ENCODE data around the gene DNMT3A. TPM values are rescaled to one million over a fixed set of nuclear protein-coding genes. Genes with fewer than 3 reads are reported as not detected.

DNMT3A gene
- total RNA-seq, 1 experiment from 2014 or later = 3.6 TPM

GRCh38 chr2:25367296-25367695 lies 25.6 kb upstream of the DNMT3A start:
- Histone ChIP-seq H3K9me3 (replicated peaks) (no peaks in the 10 kb centered on the region), H3K27me3 (replicated peaks) (no peaks in the 10 kb centered on the region), H3K4me3 (no peak overlapping the region), H3K4me1 (replicated peaks) (peaks cover 4% of the 10 kb centered on the region), H3K27ac (no peak overlapping the region), H3K36me3 (no peaks in the 10 kb centered on the region)
- no peak for DNase-seq (ENCODE audit: low read depth in 1 of 2, low spot score in 2 of 2)

DNA sequence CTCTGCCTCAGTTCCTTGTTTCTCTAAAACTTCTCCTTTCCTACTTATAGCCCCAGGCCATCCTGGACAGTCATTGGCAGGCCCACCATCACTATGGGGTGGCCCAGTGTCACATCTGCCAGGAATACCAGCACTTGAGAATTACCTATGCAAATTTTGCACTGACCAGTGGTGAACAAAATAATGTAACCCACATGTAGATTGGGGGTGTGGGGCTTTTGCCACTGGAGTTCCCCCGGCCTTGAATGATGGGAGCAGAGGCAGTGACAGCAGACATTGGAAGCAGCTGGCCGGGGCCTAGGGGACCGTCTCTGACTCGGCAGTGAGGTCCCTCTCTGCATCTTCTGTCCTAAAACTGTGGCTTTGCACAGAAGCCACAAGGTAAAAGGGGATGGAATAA lies 24.9 kb upstream of the DNMT3A start:
- no peaks in the 10 kb centered on the region for H3K9me3 ChIP-seq (replicated peaks)
- peaks cover 8% of the 10 kb centered on the region for H3K4me1 ChIP-seq (replicated peaks)
- no peak for DNase-seq (ENCODE audit: low read depth in 1 of 2, low spot score in 2 of 2)
- H3K27me3 ChIP-seq (replicated peaks) = no peaks in the 10 kb centered on the region
- no peak overlapping the region for H3K27ac ChIP-seq
- H3K36me3 ChIP-seq = no peaks in the 10 kb centered on the region
- H3K4me3 ChIP-seq = no peak overlapping the region

DNA sequence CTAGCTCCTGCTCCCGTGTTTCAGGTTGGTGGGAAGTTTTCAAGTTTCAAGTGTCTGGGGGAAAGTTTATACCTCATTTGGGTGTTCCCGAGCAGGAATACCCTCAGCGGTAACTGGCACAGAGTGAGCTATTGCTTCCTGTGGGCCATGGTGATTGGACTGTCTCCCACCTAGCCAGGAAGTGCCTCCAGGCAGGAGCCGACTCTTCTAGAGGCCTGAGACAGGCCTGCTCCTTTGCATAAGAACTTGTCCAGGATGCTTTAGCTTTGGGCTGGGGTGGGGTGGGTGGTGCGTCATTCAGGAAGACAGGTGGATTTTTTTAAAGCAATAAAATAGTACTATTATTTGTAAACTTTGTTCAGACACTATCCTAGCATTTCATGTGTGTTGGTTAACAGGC lies 23.5 kb upstream of the DNMT3A start:
- Histone ChIP-seq H3K4me1 (replicated peaks) (peaks cover 9% of the 10 kb centered on the region), H3K4me3 (no peak overlapping the region), H3K27ac (no peak overlapping the region), H3K36me3 (no peaks in the 10 kb centered on the region), H3K27me3 (replicated peaks) (no peaks in the 10 kb centered on the region), H3K9me3 (replicated peaks) (no peaks in the 10 kb centered on the region)
- DNase-seq (ENCODE audit: low read depth in 1 of 2, low spot score in 2 of 2) = no peak

- Histone ChIP-seq H3K9me3 (replicated peaks) (no peaks in the 10 kb centered on the region), H3K36me3 (no peaks in the 10 kb centered on the region), H3K27me3 (replicated peaks) (no peaks in the 10 kb centered on the region), H3K27ac (no peak overlapping the region), H3K4me3 (no peak overlapping the region), H3K4me1 (replicated peaks) (peaks cover 9% of the 10 kb centered on the region)
- no peak for DNase-seq (ENCODE audit: low read depth in 1 of 2, low spot score in 2 of 2)
Observed at GRCh38 chr2:25363733-25364132, 22.0 kb upstream of the DNMT3A start.

DNA sequence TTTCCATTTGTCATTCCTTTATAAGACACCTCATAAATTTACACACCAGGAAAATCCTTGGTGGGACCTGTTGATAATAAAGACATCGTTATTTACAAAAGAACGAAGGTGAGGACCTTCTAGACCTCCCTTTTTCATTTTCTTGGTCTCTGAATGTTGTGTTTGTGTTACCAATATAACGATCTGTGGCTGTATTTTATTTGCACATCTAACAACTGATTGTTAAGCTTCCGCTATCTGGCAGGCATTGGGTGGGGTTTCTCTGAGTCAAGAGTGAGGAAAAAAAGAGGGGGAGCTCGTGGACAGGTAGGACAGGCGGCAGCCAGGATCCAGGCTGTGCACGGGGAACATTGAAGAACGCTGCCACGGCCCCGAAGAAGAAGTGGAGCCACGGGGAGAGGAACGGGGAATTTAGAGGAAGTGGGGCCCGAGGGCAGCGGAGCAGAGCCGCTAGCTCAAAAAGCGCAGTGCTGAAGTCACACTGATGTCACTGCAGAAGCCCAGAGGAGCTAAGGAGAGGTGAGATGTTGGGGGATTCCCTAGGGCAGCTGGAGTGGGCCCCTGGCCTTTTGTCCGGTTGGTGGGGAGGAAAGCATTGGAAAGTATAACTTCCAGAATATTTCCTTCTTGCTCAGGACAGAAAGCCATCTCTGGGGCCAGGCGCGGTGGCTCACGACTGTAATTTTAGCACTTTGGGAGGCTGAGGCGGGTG lies 20.9 kb upstream of the DNMT3A start:
- no peak for DNase-seq (ENCODE audit: low read depth in 1 of 2, low spot score in 2 of 2)
- no peaks in the 10 kb centered on the region for H3K27me3 ChIP-seq (replicated peaks)

DNA sequence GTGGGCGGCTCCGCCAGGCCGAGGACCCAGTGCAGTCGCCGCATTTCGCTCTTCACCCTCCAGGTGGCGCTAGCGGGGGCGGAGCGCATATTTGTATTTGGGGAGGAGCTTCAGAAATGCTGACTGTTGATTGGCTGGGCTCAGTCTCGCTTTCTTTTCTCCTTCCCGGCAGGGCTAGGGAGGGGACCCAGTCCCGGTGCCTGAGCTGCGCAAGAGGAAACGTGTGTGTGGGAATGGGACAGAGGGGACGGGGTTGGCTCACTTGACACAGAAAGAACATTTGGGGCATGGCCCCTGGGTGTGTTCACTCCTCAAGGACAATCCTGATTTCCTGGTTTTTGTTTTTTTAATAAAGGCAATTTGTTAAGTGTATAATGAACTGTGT lies 20.3 kb upstream of the DNMT3A start:
- no peaks in the 10 kb centered on the region for H3K9me3 ChIP-seq (replicated peaks)
- no peak overlapping the region for H3K27ac ChIP-seq
- peaks cover 9% of the 10 kb centered on the region for H3K4me1 ChIP-seq (replicated peaks)
- H3K4me3 ChIP-seq = peak overlapping the region; percentile 10; the same call in 1 of the 2 replicates
- H3K27me3 ChIP-seq (replicated peaks) = no peaks in the 10 kb centered on the region
- no peaks in the 10 kb centered on the region for H3K36me3 ChIP-seq
- DNase-seq (ENCODE audit: low read depth in 1 of 2, low spot score in 2 of 2) = peak; percentile 87 to 91

More for the DNA sequence above, 20.9 kb upstream of the DNMT3A start:
- H3K36me3 ChIP-seq = no peaks in the 10 kb centered on the region
- H3K27ac ChIP-seq = no peak overlapping the region
- H3K9me3 ChIP-seq (replicated peaks) = no peaks in the 10 kb centered on the region
- H3K4me1 ChIP-seq (replicated peaks) = peaks cover 9% of the 10 kb centered on the region
- peak overlapping the region; percentile 10; the same call in 1 of the 2 replicates for H3K4me3 ChIP-seq

GRCh38 chr2:25361261-25362048 lies 19.7 kb upstream of the DNMT3A start:
- Histone ChIP-seq H3K9me3 (replicated peaks) (no peaks in the 10 kb centered on the region), H3K4me3 (no peak overlapping the region), H3K4me1 (replicated peaks) (peaks cover 9% of the 10 kb centered on the region)

DNA sequence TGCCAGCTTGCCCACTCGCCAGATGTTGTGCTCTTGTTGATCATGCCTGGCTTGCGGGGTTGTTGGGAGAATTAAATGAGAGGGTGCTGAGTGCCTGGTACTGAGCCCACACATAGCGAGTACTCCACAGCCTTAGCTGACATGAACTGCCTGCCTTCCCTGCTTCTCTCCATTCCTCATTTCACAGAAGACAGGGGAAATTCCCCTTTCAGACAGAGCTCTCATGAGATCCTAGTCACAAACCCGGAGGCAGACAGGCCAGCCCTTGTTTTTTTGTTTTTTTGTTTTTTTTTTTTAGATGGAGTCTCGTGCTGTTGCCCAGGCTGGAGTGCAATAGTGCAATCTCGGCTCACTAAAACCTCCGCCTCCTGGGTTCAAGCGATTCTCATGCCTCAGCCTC lies 17.1 kb upstream of the DNMT3A start:
- Histone ChIP-seq H3K27me3 (replicated peaks) (no peaks in the 10 kb centered on the region), H3K36me3 (no peaks in the 10 kb centered on the region), H3K9me3 (replicated peaks) (no peaks in the 10 kb centered on the region), H3K4me3 (no peak overlapping the region), H3K4me1 (replicated peaks) (peaks cover 9% of the 10 kb centered on the region), H3K27ac (no peak overlapping the region)
- no peak for DNase-seq (ENCODE audit: low read depth in 1 of 2, low spot score in 2 of 2)

More at GRCh38 chr2:25361261-25362048, 19.7 kb upstream of the DNMT3A start:
- H3K36me3 ChIP-seq = no peaks in the 10 kb centered on the region
- no peak overlapping the region for H3K27ac ChIP-seq
- no peaks in the 10 kb centered on the region for H3K27me3 ChIP-seq (replicated peaks)
- no peak for DNase-seq (ENCODE audit: low read depth in 1 of 2, low spot score in 2 of 2)

DNA sequence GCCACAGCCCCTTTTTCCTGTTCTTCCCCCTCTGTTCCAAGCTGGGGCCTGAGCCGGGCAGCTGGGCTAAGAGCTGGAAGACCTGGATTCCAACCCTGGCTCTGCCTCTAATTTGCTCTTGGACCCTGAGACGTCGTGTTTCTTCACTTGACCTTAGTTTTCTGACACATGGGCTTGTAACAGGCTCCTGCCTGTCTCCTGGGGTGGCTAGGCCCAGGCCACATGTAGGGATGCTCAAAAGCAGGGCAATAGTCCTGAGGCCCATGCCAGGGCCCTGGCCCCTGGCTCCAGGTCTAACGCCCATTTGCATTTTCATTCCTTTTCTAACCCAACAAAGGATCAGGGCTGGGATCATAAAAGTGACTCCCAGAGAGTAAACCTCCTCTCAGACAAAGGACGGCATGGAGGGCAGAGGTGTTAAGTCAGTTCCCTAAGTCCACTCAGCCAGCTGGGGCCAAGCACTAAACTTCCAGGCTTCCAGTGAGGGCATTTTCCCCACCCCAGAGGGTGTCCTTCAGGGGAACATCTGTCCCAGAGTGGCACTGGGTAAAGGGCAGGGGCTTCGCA lies 16.6 kb upstream of the DNMT3A start:
- Histone ChIP-seq H3K36me3 (no peaks in the 10 kb centered on the region), H3K9me3 (replicated peaks) (no peaks in the 10 kb centered on the region), H3K4me1 (replicated peaks) (peaks cover 9% of the 10 kb centered on the region), H3K4me3 (no peak overlapping the region), H3K27ac (no peak overlapping the region), H3K27me3 (replicated peaks) (no peaks in the 10 kb centered on the region)
- DNase-seq (ENCODE audit: low read depth in 1 of 2, low spot score in 2 of 2) = no peak

GRCh38 chr2:25356088-25356487 lies 14.4 kb upstream of the DNMT3A start:
- Histone ChIP-seq H3K4me1 (replicated peaks) (no peaks in the 10 kb centered on the region), H3K36me3 (no peaks in the 10 kb centered on the region), H3K4me3 (no peak overlapping the region), H3K27me3 (replicated peaks) (peaks cover 7% of the 10 kb centered on the region; the same call in 1 of the 2 replicates), H3K27ac (no peak overlapping the region), H3K9me3 (replicated peaks) (no peaks in the 10 kb centered on the region)
- DNase-seq (ENCODE audit: low read depth in 1 of 2, low spot score in 2 of 2) = no peak

- H3K27me3 ChIP-seq (replicated peaks) = peaks cover 7% of the 10 kb centered on the region; the same call in 1 of the 2 replicates
- DNase-seq (ENCODE audit: low read depth in 1 of 2, low spot score in 2 of 2) = no peak
- H3K9me3 ChIP-seq (replicated peaks) = no peaks in the 10 kb centered on the region
- H3K27ac ChIP-seq = no peak overlapping the region
- H3K4me3 ChIP-seq = no peak overlapping the region
- no peaks in the 10 kb centered on the region for H3K4me1 ChIP-seq (replicated peaks)
- no peaks in the 10 kb centered on the region for H3K36me3 ChIP-seq
Observed at GRCh38 chr2:25355270-25355669, 13.5 kb upstream of the DNMT3A start.

- Histone ChIP-seq H3K9me3 (replicated peaks) (no peaks in the 10 kb centered on the region), H3K27ac (no peak overlapping the region), H3K4me1 (replicated peaks) (no peaks in the 10 kb centered on the region), H3K27me3 (replicated peaks) (peaks cover 7% of the 10 kb centered on the region; the same call in 1 of the 2 replicates), H3K36me3 (no peaks in the 10 kb centered on the region), H3K4me3 (no peak overlapping the region)
- no peak for DNase-seq (ENCODE audit: low read depth in 1 of 2, low spot score in 2 of 2)
Observed at GRCh38 chr2:25354116-25354515, 12.4 kb upstream of the DNMT3A start.

DNA sequence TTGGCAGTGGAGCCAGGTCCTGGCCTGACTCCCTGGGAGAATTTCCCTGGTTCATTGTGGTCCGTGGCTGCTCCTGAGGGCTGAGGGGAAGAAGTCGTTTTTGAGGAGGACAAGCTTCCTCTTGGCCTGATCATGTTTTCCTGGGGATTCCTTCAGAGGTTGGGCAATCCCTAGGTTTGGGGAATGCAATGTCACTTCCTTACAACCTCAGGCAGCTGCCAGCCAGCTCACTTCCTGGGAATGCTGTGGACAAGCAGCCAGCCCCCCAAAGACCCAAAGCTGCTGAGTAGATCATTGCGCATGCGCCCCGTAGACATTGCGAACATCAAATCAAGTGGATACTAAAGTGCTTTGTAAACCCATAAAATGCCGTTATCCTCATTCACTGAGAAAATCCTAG lies 7.7 kb upstream of the DNMT3A start:
- no peak overlapping the region for H3K4me3 ChIP-seq
- H3K36me3 ChIP-seq = no peaks in the 10 kb centered on the region
- H3K27ac ChIP-seq = no peak overlapping the region
- no peaks in the 10 kb centered on the region for H3K9me3 ChIP-seq (replicated peaks)
- DNase-seq (ENCODE audit: low read depth in 1 of 2, low spot score in 2 of 2) = no peak
- no peaks in the 10 kb centered on the region for H3K4me1 ChIP-seq (replicated peaks)
- H3K27me3 ChIP-seq (replicated peaks) = peaks cover 7% of the 10 kb centered on the region; the same call in 1 of the 2 replicates

- Histone ChIP-seq H3K9me3 (replicated peaks) (no peaks in the 10 kb centered on the region), H3K27me3 (replicated peaks) (peaks cover 7% of the 10 kb centered on the region; the same call in 1 of the 2 replicates), H3K36me3 (no peaks in the 10 kb centered on the region), H3K4me3 (no peak overlapping the region), H3K27ac (no peak overlapping the region), H3K4me1 (replicated peaks) (no peaks in the 10 kb centered on the region)
- no peak for DNase-seq (ENCODE audit: low read depth in 1 of 2, low spot score in 2 of 2)
Observed at GRCh38 chr2:25347846-25348245, 6.1 kb upstream of the DNMT3A start.

Measured in SJSA1 (cell line).